A549 treated with CpdA at 1 μM for 4 hours (cell line): ENCODE results near the gene PRPS1. TPM values are rescaled to one million over a fixed set of nuclear protein-coding genes. Genes with fewer than 3 reads are reported as not detected.

Source experiments
- total RNA-seq: library from RNA; stranded (reverse); fragments of 200-300 nt; extraction: Qiagen RNA extraction; gene quantifications from 5 replicates; pipeline ENCODE4 v1.2.3, GENCODE V29; 2022; ENCODE audit warnings: low read depth

The PRPS1 gene
- total RNA-seq = 95.9 to 111 TPM (median 99.8 TPM) in 5 replicates

GRCh38 chrX:107627838-107628661, at the start of gene PRPS1:
Gene PRPS1, plus strand, starts transcription at chrX:107628510. Its CDS starts 119 bp downstream, at chrX:107628629.

Other genes with a start within 250 kb of the PRPS1 start
- 0.09 to 0.17 TPM (median 0.13 TPM) in 5 replicates for gene FRMPD3, start 178.9 kb upstream of the PRPS1 start, total RNA-seq
- 18.2 to 23.7 TPM (median 21.3 TPM) in 5 replicates for gene TSC22D3, start 147.3 kb downstream of the PRPS1 start, total RNA-seq
- gene NCBP2L, start 149.2 kb downstream of the PRPS1 start, total RNA-seq = not detected in 5 replicates
- gene MID2, start 197.4 kb downstream of the PRPS1 start, total RNA-seq = 6.5 to 8.1 TPM (median 6.6 TPM) in 5 replicates